Cerebellar cortex (tissue), 1 donor: ENCODE results near the gene GEN1.

ENCODE experiments used
- DNase-seq: peaks from one replicate; pipeline ENCODE4 v3.0.0-alpha.2; 2015; ENCODE audit warnings: low spot score

Gene GEN1

GRCh38 chr2:17754773-17755425, 961 bp downstream of the GEN1 start:
- peak; percentile 9 for DNase-seq

DNA sequence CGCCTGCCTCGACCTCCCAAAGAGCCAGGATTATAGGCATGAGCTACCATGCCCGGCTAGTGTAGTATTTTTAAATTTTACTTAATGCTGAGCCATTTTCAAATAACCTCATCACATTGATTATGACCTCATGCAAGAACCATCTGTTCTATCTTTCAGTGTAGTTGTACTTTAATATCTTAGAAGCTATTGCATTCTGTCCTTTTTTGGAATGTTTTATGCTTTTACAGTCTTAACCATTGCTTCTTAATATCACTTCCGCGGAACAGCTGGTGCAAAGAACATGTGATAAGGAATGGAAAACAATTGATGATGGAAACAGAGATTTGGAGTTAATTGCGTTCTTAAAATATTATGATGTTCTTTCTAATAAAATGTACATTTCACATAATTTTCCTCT, 2.7 kb downstream of the GEN1 start:
- DNase-seq, result no peak

DNA sequence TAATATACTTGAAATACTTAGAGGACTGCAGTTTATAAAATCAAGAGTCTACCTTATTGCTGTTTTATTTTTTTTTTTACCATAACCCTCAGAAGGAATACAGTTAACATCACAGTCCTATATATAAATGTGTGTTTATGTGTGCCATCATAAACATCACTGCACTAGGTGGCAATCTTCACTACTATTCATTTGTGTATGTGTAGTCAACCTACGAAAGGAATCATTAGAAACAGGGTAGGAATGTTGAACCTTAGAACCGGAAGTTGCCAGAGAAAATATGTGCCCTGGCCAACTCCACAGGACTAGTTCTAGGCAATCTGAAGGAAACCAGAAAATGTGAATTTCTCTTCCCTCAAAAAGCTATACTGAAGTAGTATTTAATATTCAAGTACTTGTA, 3.4 kb downstream of the GEN1 start:
- no peak for DNase-seq

DNA sequence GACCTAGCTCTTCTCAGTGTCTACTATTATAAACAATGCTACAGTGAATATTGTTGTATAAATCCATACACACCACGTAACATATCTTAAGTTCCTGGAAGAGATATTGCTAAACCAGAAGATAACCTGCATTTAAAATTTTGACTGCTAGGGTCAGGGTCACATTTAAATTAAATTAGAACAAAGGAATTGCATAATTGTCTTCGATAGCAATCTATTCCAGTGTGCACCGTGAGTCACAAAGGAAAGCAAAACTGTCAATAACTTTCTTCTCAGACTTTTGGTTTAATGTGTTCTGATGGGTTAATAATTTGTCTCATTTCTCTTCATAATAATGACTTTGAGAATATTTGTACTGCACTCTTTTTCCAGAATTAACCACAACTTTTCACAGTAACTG, 4.2 kb downstream of the GEN1 start:
- DNase-seq, result no peak

DNA sequence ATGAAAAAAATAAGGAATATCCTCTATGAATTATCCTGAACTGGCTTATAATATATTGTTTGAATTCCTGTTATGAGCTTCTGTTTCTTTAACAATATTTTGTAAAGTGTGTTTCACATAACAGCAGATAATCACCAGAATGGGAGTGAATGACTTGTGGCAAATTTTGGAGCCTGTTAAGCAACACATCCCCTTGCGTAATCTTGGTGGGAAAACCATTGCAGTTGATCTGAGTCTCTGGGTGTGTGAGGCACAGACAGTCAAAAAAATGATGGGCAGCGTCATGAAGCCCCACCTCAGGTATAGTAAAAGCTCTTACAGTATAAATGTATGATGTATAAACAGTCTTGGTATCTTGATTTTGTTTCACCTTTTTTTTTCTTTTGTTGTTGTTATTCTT, 5.9 kb downstream of the GEN1 start:
- DNase-seq, result no peak

DNA sequence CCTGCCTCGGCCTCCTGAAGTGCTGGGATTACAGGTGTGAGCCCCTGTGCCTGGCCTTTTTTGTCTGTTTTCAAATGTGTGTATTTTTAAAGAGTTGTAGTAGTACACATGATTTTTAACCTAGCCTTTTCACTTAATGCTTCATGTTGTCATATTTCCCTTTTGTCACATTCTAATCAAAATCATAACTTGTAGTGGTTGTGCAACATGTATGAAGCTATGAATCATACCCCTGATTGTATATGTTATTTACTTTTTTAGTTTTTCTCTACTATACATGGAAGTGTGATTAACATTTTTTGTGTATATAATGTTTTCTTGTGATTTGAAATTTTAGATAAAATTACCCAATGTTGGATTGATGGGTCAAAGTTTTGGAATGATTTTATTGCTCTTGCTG, 8.5 kb downstream of the GEN1 start:
- no peak for DNase-seq

DNA sequence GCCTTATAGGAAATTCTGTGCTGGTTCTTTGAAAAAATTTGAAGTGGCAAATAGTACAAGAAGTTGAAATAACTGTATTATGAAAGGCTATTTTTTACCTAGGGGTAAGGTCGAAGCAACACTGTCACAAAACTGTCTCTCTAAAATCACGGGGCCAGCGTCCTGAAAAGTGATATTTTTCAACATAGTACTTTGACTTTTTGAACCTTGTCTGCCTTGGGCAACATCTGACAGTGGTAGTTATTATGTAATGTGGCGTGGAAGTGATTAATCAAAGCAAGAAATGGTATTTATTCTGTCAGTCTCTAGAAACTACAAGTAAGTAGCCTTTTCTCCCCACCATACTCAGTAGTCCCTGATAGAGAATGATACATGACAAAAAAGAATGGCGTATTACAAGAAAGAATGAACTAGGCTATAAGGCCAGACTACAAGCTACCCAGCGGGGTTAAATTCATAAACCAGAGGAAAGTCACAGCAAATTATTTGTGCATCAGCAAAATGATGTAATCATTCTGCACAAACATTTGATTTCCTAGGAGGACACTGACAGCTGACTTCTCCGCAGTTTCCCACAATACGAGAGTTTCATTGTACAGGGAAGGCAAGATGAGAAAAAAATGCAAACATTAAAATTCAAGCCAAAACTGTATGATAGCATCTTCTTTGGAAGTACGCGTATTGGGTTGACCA, 9.8 kb downstream of the GEN1 start:
- DNase-seq, result no peak

- no peak for DNase-seq
Measured at GRCh38 chr2:17765398-17765797, 11.5 kb downstream of the GEN1 start.

DNA sequence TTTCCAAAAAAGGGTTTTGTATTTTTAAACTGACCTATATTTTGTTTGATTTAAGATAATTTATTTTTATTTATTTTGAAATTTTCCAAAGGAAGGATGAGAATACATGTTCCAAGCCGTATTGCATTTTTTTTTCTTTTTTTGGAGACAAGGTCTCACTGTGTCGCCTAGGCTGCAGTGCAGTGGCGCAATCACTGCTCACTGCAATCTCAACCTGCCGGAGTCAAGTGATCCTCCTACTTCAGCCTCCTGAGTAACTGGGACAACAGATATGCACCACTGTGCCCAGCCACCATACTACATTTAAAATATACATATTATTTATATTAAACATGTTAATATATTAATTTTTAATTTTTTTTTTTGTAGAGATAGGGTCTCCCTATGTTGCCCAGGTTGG, 15.0 kb downstream of the GEN1 start:
- DNase-seq, result no peak

- DNase-seq, result no peak
Measured at GRCh38 chr2:17771956-17772355, 18.0 kb downstream of the GEN1 start.

DNA sequence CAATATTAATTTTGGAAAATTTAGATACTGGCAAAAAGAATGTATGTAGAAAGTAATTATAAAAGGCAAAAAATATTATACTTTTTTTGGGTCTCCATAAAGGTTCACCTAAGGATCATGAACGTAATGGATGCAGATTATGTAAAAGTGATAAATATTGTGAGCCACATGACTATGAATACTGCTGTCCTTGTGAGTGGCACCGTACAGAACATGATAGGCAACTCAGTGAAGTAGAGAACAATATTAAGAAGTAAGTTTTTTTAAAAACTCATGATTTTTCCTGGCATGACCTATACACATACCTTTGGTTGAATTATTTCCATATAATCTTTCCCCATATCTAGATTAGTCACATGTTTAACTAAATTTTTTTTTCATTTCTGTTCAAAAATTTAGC, 18.6 kb downstream of the GEN1 start:
- no peak for DNase-seq

DNA sequence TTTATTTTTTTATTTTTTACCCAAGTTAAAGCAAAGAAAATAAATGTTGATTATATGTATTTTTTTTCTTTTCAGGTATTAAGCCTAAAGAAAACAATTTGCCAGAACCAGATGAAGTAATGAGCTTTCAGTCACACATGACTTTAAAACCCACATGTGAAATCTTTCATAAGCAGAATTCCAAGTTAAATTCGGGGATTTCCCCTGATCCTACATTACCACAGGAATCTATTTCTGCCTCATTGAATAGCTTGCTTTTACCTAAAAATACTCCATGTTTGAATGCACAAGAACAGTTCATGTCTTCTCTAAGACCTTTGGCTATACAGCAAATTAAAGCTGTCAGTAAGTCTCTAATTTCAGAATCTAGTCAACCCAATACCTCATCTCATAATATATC, 26.6 kb downstream of the GEN1 start:
- no peak for DNase-seq

DNA sequence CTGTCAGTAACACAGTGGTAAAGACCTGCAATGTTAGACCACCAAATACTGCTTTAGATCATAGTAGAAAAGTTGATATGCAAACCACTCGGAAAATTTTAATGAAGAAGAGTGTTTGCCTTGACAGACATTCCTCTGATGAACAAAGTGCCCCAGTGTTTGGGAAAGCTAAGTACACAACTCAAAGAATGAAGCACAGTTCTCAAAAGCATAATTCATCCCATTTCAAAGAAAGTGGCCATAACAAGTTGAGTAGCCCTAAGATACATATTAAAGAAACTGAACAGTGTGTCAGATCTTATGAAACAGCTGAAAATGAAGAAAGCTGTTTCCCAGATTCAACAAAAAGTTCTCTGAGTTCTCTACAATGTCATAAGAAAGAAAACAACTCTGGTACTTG, 27.5 kb downstream of the GEN1 start:
- DNase-seq, result no peak

DNA sequence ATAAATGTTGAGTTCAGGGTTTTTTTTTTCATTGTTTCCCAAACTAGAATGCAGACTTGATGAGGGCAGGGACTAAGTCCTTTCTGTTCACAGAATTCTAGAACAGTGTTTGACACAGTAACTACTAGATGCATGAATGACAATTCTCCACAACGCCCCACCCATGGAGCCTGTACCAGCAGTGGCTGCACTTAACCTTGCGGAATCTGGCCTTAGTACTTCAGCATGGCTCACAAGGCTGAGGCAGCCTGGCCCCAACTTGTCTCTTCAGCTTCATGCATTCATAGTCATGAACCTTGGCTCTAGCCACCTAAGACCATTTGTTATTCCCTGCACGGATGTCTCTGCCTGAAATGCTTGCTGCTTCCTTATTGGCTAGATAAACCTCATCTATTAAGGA, 32.8 kb downstream of the GEN1 start:
- DNase-seq, result no peak

- no peak for DNase-seq
Measured at GRCh38 chr2:17788773-17789172, 34.8 kb downstream of the GEN1 start.

- DNase-seq, result no peak
Measured at GRCh38 chr2:17790536-17790935, 36.6 kb downstream of the GEN1 start.

DNA sequence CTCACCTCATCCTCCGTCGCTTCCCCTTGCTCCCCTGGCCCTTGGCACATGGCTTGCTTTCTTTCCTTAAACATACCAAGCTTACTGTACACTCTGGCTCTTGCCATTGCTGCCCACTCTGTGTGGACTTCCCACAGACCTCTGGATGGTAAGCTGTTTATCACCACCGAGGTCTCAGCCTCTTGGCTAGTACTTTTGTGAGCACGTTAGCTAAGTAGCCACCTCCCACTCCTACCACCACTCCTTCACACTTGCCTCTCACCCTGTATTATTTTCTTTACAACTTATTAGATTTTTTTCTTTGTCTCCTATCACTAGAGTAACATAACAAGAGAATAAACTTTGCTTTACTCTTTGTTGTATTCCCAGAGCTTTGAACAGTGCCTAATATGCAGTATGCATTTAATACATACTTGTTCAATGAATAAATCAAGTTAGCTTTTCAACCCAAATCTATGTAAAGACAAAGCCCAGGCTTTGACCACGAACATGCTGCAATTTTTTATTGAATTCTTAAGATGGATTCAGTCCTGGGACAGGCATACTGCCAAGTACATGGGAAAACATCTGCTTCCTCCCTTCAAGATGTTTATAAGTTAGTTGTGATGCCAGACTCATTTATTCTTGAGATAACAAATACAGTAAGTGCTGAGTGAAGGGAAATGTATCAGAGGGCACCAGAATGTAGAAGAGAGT, 37.3 kb downstream of the GEN1 start:
- DNase-seq, result no peak

GRCh38 chr2:17791817-17792130, 37.8 kb downstream of the GEN1 start:
- DNase-seq, result no peak

DNA sequence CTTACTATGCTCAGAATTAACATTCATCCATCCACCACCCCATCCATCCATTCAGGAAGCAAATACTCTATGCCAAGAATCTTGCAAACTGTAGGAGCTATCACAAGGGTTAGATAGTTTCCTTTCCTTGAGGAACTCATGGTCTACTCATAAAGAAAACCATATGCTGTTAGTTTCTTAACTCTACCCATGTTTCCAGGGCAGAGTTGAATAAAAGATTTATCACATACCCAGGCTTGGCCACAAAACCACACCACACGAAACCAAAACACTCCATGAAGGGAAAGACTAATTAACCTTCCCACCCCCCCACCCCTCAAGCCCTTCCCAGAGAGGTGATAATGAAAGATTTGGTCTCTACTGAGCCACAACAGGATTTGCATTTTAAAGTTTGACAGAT, 38.6 kb downstream of the GEN1 start:
- DNase-seq, result no peak

DNA sequence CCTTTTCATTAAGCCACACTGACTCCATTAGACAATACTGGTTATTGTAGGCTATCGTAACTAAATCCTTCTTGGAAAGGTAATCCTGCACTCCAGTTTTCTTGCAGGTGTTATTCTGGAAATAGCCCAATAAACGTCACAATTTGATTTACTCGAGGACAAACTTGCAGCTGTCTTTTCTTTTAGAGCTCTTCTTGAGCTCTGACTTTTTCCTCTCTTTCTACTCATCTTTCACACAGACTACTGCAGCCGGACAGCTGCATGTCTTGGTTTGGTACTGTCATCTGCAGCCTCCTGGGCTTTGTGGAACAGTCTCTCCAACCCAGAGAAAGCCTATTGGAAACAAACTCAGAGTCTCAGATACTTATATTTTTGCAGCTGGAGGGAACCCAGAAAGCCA, 39.4 kb downstream of the GEN1 start:
- no peak for DNase-seq

DNA sequence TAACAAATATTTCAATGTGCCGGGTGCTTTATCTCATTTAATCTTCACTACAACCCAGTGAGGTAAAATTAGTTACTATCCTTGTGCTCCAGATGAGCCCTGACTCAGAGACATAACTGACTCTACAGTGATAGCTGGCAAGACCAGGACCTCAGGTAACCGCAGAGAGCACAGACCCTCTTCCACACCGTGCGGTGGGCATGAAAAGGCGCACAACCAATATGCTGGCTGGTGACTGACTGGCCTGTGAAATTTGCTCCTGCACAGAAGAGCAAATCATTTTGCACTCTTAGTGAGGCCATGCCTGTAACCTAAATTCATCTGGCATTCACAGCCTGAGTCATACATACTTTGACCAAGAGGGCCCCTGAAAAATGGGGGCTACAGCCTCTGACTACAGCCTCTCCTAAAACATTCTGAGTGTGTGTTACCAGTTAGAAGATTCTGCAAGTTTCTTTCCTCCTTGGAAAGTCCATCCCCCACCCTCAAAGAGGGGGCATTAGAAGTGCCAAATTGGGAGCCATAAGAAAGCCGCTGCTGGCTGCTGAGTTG, 39.9 kb downstream of the GEN1 start:
- no peak for DNase-seq

DNA sequence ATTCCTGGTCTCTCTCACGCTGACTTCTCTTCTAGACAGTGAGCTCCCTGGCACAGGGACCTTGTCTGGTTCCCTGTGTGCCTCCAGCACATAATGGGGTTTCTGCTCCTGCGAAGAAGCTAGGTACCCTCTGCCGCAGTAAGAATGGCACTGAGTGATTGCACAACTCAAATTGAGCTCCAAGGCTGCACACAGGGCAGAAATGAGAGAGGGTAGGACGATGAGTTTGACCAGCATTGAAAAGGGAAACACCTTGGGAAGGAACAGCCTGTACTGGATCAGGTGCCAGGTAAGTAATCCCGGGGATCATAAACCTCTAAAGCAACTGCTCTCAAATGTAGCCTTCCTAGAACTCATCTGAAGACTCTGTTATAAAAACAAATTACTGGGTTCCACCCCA, 41.4 kb downstream of the GEN1 start:
- no peak for DNase-seq

GRCh38 chr2:17798338-17798737, 44.4 kb downstream of the GEN1 start:
- no peak for DNase-seq
